PC-9 (cell line): ENCODE results near the gene SNAPC4. TPM values are rescaled to one million over a fixed set of nuclear protein-coding genes. Genes with fewer than 3 reads are reported as not detected.

Experiments used
- BruUV-seq: library from RNA; stranded (reverse); fragments of 400-500 nt; replicated peaks from 2 replicates; lab custom pipeline; 2021; lab: Mats Ljungman, UMichigan
- CTCF ChIA-PET: fragments of 300-600 bp; sonication (Branson Sonifier 250); formaldehyde crosslinking; loops from one replicate; lab custom pipeline; 2022; ENCODE audit warnings: antibody characterized with exemption; lab: Charles Lee
- POLR2A ChIA-PET: fragments of 300-600 bp; sonication (Branson Sonifier 250); formaldehyde crosslinking; loops from one replicate; lab custom pipeline; 2022; ENCODE audit warnings: antibody characterized with exemption; ENCODE audit not compliant: unreplicated experiment; lab: Charles Lee
- DNase-seq, 2 experiments: peaks; one replicate each; pipeline versions ENCODE4 v3.0.0 to v3.0.0-alpha.2; 2015 to 2022; ENCODE audit warnings: mixed read lengths in 1 of 2
- H2AFZ ChIP-seq: fragments of 200-600 bp; sonication (generic); 2 replicates; pipeline ENCODE4 v1.8.1; 2017; ENCODE audit warnings: antibody characterized with exemption
- H3F3A ChIP-seq: fragments of 200-600 bp; sonication (generic); 2 replicates; pipeline ENCODE4 v1.8.1; 2017; ENCODE audit warnings: antibody characterized with exemption, mild to moderate bottlenecking, low read depth; ENCODE audit not compliant: insufficient read depth
- H3K27ac ChIP-seq: fragments of 200-600 bp; sonication (generic); 2 replicates; pipeline ENCODE4 v1.6.1; 2016; ENCODE audit warnings: mixed run types
- H3K27me3 ChIP-seq: fragments of 200-600 bp; sonication (generic); 2 replicates; pipeline ENCODE4 v1.6.1; 2016; ENCODE audit warnings: low read depth, mixed run types; ENCODE audit not compliant: insufficient read depth
- H3K36me3 ChIP-seq: fragments of 200-600 bp; sonication (generic); 2 replicates; pipeline ENCODE4 v1.6.1; 2016; ENCODE audit warnings: low read depth, mixed run types
- H3K4me1 ChIP-seq: fragments of 200-600 bp; sonication (generic); replicated peaks from 2 replicates; pipeline ENCODE4 v1.6.1; 2016; ENCODE audit warnings: mixed run types; ENCODE audit not compliant: insufficient read depth
- H3K4me2 ChIP-seq: fragments of 200-600 bp; sonication (generic); 2 replicates; pipeline ENCODE4 v1.6.1; 2017; ENCODE audit warnings: mixed run types
- H3K4me3 ChIP-seq: fragments of 200-600 bp; sonication (generic); 2 replicates; pipeline ENCODE4 v1.6.1; 2016; ENCODE audit warnings: mixed run types
- H3K79me2 ChIP-seq: fragments of 200-600 bp; sonication (generic); 2 replicates; pipeline ENCODE4 v1.6.1; 2017; ENCODE audit warnings: low read depth, mixed run types
- H3K9me2 ChIP-seq: fragments of 200-600 bp; sonication (generic); 2 replicates; pipeline ENCODE4 v1.8.1; 2017; ENCODE audit warnings: mild to moderate bottlenecking; ENCODE audit not compliant: insufficient read depth
- H3K9me3 ChIP-seq: fragments of 200-600 bp; sonication (generic); 2 replicates; pipeline ENCODE4 v1.8.1; 2016; ENCODE audit warnings: low read depth; ENCODE audit not compliant: insufficient read depth
- H4K20me1 ChIP-seq: fragments of 200-600 bp; sonication (generic); 2 replicates; pipeline ENCODE4 v1.8.1; 2017; ENCODE audit not compliant: insufficient read depth
- CTCF ChIP-seq: fragments of 200-600 bp; sonication (generic); conservative IDR thresholded peaks from 2 replicates; pipeline ENCODE4 v1.6.1; 2017; ENCODE audit warnings: mixed run types, antibody characterized with exemption, mild to moderate bottlenecking, moderate library complexity
- EZH2 ChIP-seq: fragments of 200-600 bp; sonication (generic); IDR thresholded peaks from 2 replicates; pipeline ENCODE4 v1.8.0; 2017; ENCODE audit warnings: antibody characterized with exemption, low read depth
- intact Hi-C: fragments of 100-400 bp; cut with micrococcal nuclease; formaldehyde crosslinking; loops from one replicate; pipeline ENCODE4 v1.10.0; 2022; ENCODE audit not compliant: unreplicated experiment
- total RNA-seq: library from RNA; stranded (reverse); gene quantifications from 2 replicates; pipeline ENCODE4 v1.2.3, GENCODE V29; 2021

The SNAPC4 gene
- total RNA-seq, 1 experiment from 2014 or later = 14.4 TPM

- Histone ChIP-seq H3F3A (no peaks in the 10 kb centered on the region), H3K9me3 (no peaks in the 10 kb centered on the region), H3K9me2 (no peaks in the 10 kb centered on the region), H3K4me2 (no peak overlapping the region), H3K4me3 (no peak overlapping the region), H3K79me2 (peaks cover 53% of the 10 kb centered on the region), H3K27ac (no peak overlapping the region), H4K20me1 (peaks cover 23% of the 10 kb centered on the region), H2AFZ (no peak overlapping the region), H3K4me1 (peaks cover 17% of the 10 kb centered on the region; the same call in 1 of the 2 replicates), H3K27me3 (no peaks in the 10 kb centered on the region), H3K36me3 (peaks cover 9% of the 10 kb centered on the region; the same call in 1 of the 2 replicates)
- CTCF ChIA-PET = no interaction called here
- intact Hi-C loops = no loop called here
- POLR2A ChIA-PET = no interaction called here
- no peak for DNase-seq
- no TSS peak for BruUV-seq
- no peak for TF ChIP-seq EZH2
- TF ChIP-seq CTCF = no peak
Observed at GRCh38 chr9:136412962-136413361, 13.0 kb upstream of the SNAPC4 start.

GRCh38 chr9:136411378-136411777 lies 11.4 kb upstream of the SNAPC4 start:
- Histone ChIP-seq H3F3A (peaks cover 6% of the 10 kb centered on the region; the same call in 1 of the 2 replicates), H3K9me2 (no peaks in the 10 kb centered on the region), H3K4me2 (peak overlapping the region; percentile 97), H3K4me1 (peaks cover 17% of the 10 kb centered on the region; the same call in 1 of the 2 replicates), H3K36me3 (peaks cover 13% of the 10 kb centered on the region), H3K79me2 (peaks cover 53% of the 10 kb centered on the region), H3K27ac (no peak overlapping the region), H4K20me1 (peaks cover 23% of the 10 kb centered on the region), H2AFZ (peak overlapping the region; percentile 76), H3K27me3 (no peaks in the 10 kb centered on the region), H3K9me3 (no peaks in the 10 kb centered on the region), H3K4me3 (peak overlapping the region; percentile 92)
- DNase-seq = no peak
- ChIA-PET CTCF (interaction anchor here (0.6 kb wide), 2 partner anchors 10 to 27 kb away, joined by 3 to 10 read pairs; no protein-coding TSS in a partner anchor), POLR2A (no interaction called here)
- intact Hi-C loops = no loop called here
- TF ChIP-seq EZH2 (no peak), CTCF (no peak)
- BruUV-seq = TSS peak; percentile 48

- Histone ChIP-seq H3K9me2 (no peaks in the 10 kb centered on the region), H3K9me3 (no peaks in the 10 kb centered on the region), H3K27me3 (no peaks in the 10 kb centered on the region), H3K4me1 (peaks cover 17% of the 10 kb centered on the region; the same call in 1 of the 2 replicates), H3K4me2 (peak within 1 kb of the TSS; percentile 97), H3K36me3 (peaks cover 16% of the 10 kb centered on the region), H4K20me1 (peaks cover 23% of the 10 kb centered on the region), H3K27ac (peak within 1 kb of the TSS; percentile 51; the same call in 1 of the 2 replicates), H3K79me2 (peaks cover 53% of the 10 kb centered on the region), H3F3A (peaks cover 11% of the 10 kb centered on the region; the same call in 1 of the 2 replicates), H3K4me3 (peak within 1 kb of the TSS; percentile 94), H2AFZ (peak within 1 kb of the TSS; percentile 76)
- peak; percentile 77 to 92 for DNase-seq
- BruUV-seq = no TSS peak
- TF ChIP-seq CTCF (no peak), EZH2 (no peak)
- ChIA-PET POLR2A (no interaction called here), CTCF (interaction anchor here (0.6 kb wide), 3 partner anchors 11 to 65 kb away, joined by 3 to 10 read pairs (median 5); no protein-coding TSS in a partner anchor)
- intact Hi-C loops = no loop called here
Observed at GRCh38 chr9:136410500-136411287, 10.7 kb upstream of the SNAPC4 start, which contains the start of the genes ENTR1 and PMPCA. TSS of gene ENTR1 (minus strand) at chr9:136410614. CDS start at chr9:136410397, 217 bp downstream. TSS of gene PMPCA (plus strand) at chr9:136410658. CDS start at chr9:136410669, 11 bp downstream.
